Measurements from ENCODE around the gene INO80C.

DNA sequence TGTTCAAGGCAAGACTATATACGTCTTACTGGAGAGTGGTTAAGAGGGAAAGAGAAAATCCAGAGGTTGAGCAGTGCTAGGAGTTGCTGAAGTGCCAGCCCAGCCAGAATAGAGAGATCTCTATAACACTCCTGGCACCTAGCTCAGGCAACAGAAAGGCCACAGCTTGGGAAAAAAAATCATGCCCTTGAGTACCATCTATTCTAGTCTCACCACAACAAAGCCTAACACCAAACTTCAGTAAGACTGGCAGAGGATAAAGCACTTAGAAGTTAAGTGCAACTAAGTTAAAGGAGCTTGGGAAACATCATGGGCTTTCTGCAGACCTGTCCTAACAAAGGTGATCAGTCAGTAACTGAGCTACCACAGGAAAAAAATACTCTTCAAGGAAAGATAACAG lies 24.2 kb downstream of the INO80C start:
- TF ChIP-seq, protein P1, sequence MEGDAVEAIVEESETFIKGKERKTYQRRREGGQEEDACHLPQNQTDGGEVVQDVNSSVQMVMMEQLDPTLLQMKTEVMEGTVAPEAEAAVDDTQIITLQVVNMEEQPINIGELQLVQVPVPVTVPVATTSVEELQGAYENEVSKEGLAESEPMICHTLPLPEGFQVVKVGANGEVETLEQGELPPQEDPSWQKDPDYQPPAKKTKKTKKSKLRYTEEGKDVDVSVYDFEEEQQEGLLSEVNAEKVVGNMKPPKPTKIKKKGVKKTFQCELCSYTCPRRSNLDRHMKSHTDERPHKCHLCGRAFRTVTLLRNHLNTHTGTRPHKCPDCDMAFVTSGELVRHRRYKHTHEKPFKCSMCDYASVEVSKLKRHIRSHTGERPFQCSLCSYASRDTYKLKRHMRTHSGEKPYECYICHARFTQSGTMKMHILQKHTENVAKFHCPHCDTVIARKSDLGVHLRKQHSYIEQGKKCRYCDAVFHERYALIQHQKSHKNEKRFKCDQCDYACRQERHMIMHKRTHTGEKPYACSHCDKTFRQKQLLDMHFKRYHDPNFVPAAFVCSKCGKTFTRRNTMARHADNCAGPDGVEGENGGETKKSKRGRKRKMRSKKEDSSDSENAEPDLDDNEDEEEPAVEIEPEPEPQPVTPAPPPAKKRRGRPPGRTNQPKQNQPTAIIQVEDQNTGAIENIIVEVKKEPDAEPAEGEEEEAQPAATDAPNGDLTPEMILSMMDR (IDR thresholded peaks at IDR 0.05): no peak
- no peak for TF ChIP-seq POLR2A (IDR thresholded peaks at IDR 0.05)

All from lower leg skin (tissue), 3 donors.